ENCODE data around the gene PLG.
"Not testable (repeated sequence)": the region's sequence is repeated elsewhere in the genome, so short reads cannot be mapped to it uniquely, and the experiment has no call there.

Gene PLG

GRCh38 chr6:160756021-160756420 lies 54.0 kb downstream of the PLG start:
- Histone ChIP-seq H3K27me3 (ENCODE audit: control insufficient read depth, insufficient read depth, low read length) (peaks cover 2% of the 10 kb centered on the region), H3K9ac (ENCODE audit: low read depth, low read length) (no peak overlapping the region), H3K4me1 (ENCODE audit: control insufficient read depth, insufficient read depth, low read length) (no peaks in the 10 kb centered on the region), H3K4me3 (ENCODE audit: low read depth, low read length) (no peak overlapping the region), H3K36me3 (ENCODE audit: control insufficient read depth, insufficient read depth, low read length) (no peaks in the 10 kb centered on the region), H3K9me3 (ENCODE audit: control insufficient read depth, insufficient read depth, low read length) (no peaks in the 10 kb centered on the region)

DNA sequence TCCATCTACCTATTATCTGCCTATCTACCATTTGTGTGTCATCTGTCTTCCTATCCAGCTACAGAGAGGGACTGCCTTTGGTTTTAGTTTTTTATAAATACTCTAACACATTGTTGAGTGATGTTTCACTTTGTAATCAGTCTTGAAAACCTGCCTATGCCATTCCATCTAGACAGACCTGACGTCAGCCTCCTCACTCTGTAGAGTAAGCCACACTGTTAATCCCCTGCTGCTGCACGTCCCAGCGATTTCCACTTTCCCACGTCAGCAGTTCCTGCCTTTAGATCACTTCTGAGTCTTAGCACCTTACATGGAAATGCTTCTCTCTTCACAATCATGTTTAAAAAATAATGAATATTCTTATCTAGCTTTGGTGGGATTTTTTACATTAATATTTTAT lies 54.8 kb downstream of the PLG start:
- no peaks in the 10 kb centered on the region for H3K4me1 ChIP-seq (ENCODE audit: control insufficient read depth, insufficient read depth, low read length)
- H3K36me3 ChIP-seq (ENCODE audit: control insufficient read depth, insufficient read depth, low read length) = no peaks in the 10 kb centered on the region
- H3K4me3 ChIP-seq (ENCODE audit: low read depth, low read length) = no peak overlapping the region
- H3K9me3 ChIP-seq (ENCODE audit: control insufficient read depth, insufficient read depth, low read length) = no peaks in the 10 kb centered on the region
- no peak overlapping the region for H3K9ac ChIP-seq (ENCODE audit: low read depth, low read length)
- H3K27me3 ChIP-seq (ENCODE audit: control insufficient read depth, insufficient read depth, low read length) = no peaks in the 10 kb centered on the region

DNA sequence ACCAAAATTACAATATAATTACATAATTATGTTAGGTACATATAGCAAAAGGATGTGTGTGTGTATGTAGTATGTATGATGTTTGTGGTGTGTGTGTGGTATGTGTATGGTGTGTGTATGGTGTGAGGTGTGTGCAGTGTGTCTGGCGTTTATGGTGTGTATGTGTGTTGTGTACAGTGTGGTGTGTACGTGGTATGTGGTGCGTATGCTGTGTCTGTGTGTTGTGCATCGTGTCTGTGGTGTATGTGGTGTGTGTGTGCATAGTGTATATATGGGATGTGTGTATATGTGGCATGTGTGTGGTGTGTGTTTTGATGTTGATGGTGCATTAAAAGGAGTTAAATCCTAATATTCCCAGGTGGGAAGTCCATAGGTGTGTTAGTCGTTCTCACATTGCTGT lies 62.8 kb downstream of the PLG start:
- Histone ChIP-seq H3K4me1 (ENCODE audit: control insufficient read depth, insufficient read depth, low read length) (no peaks in the 10 kb centered on the region), H3K9ac (ENCODE audit: low read depth, low read length) (no peak overlapping the region)

DNA sequence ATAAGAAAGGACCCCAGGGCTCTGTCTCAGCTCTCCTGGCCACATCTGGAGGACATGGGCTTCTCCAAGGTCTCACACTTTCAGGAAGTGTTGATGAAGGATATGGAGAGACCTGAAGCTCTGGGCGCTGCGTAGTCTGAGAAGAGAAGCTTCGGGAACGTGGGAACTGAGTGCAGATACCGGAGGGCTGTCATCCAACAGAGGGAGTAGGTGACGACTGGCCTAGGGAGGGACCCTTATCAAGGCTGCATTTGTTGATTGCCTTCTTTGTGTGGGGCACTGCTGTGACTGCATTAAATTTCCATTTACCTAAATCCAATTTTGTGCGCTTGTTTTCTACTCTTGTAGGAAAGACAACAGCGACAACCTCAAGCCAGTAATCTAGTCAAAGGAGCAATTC lies 63.4 kb downstream of the PLG start:
- H3K9ac ChIP-seq (ENCODE audit: low read depth, low read length) = no peak overlapping the region
- H3K4me1 ChIP-seq (ENCODE audit: control insufficient read depth, insufficient read depth, low read length) = no peaks in the 10 kb centered on the region
- H3K36me3 ChIP-seq (ENCODE audit: control insufficient read depth, insufficient read depth, low read length) = no peaks in the 10 kb centered on the region
- H3K4me3 ChIP-seq (ENCODE audit: low read depth, low read length) = no peak overlapping the region
- H3K27me3 ChIP-seq (ENCODE audit: control insufficient read depth, insufficient read depth, low read length) = peaks cover 13% of the 10 kb centered on the region
- no peaks in the 10 kb centered on the region for H3K9me3 ChIP-seq (ENCODE audit: control insufficient read depth, insufficient read depth, low read length)

More for the DNA sequence above, 62.8 kb downstream of the PLG start:
- H3K36me3 ChIP-seq (ENCODE audit: control insufficient read depth, insufficient read depth, low read length) = no peaks in the 10 kb centered on the region
- H3K27me3 ChIP-seq (ENCODE audit: control insufficient read depth, insufficient read depth, low read length) = peaks cover 13% of the 10 kb centered on the region
- H3K4me3 ChIP-seq (ENCODE audit: low read depth, low read length) = no peak overlapping the region
- no peaks in the 10 kb centered on the region for H3K9me3 ChIP-seq (ENCODE audit: control insufficient read depth, insufficient read depth, low read length)

- H3K4me1 ChIP-seq (ENCODE audit: control insufficient read depth, insufficient read depth, low read length) = no peaks in the 10 kb centered on the region
- H3K9ac ChIP-seq (ENCODE audit: low read depth, low read length) = peak overlapping the region; percentile 50
- peaks cover 13% of the 10 kb centered on the region for H3K27me3 ChIP-seq (ENCODE audit: control insufficient read depth, insufficient read depth, low read length)
- no peaks in the 10 kb centered on the region for H3K9me3 ChIP-seq (ENCODE audit: control insufficient read depth, insufficient read depth, low read length)
- peak overlapping the region; percentile 68 for H3K4me3 ChIP-seq (ENCODE audit: low read depth, low read length)
- H3K36me3 ChIP-seq (ENCODE audit: control insufficient read depth, insufficient read depth, low read length) = no peaks in the 10 kb centered on the region
Observed at GRCh38 chr6:160766657-160766988, 64.6 kb downstream of the PLG start.

GRCh38 chr6:160766989-160767646 lies 65.1 kb downstream of the PLG start:
- Histone ChIP-seq H3K4me3 (ENCODE audit: low read depth, low read length) (peak overlapping the region; percentile 68), H3K4me1 (ENCODE audit: control insufficient read depth, insufficient read depth, low read length) (no peaks in the 10 kb centered on the region), H3K27me3 (ENCODE audit: control insufficient read depth, insufficient read depth, low read length) (peaks cover 13% of the 10 kb centered on the region), H3K9ac (ENCODE audit: low read depth, low read length) (peak overlapping the region; percentile 50), H3K36me3 (ENCODE audit: control insufficient read depth, insufficient read depth, low read length) (no peaks in the 10 kb centered on the region), H3K9me3 (ENCODE audit: control insufficient read depth, insufficient read depth, low read length) (no peaks in the 10 kb centered on the region)

DNA sequence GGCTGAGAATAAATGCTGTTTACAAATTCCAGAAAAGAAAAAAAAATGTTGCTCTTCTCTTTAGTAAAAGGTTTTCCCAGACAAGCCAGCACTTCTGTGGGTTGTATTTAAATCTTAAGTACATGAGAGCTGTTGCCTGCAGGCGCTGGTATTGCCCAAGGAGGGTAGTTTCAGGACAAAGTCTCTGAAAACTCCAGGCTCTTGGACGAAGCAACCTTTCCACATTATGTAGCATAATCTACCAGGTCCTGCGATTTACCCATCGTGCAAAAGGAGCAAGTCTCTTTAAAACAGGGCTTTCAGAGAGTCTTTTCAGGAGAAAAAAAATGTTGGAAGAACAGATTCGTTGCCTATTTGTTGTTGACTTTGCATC lies 65.6 kb downstream of the PLG start:
- Histone ChIP-seq H3K27me3 (ENCODE audit: control insufficient read depth, insufficient read depth, low read length) (peaks cover 13% of the 10 kb centered on the region), H3K36me3 (ENCODE audit: control insufficient read depth, insufficient read depth, low read length) (no peaks in the 10 kb centered on the region), H3K4me1 (ENCODE audit: control insufficient read depth, insufficient read depth, low read length) (no peaks in the 10 kb centered on the region), H3K9me3 (ENCODE audit: control insufficient read depth, insufficient read depth, low read length) (no peaks in the 10 kb centered on the region), H3K9ac (ENCODE audit: low read depth, low read length) (no peak overlapping the region), H3K4me3 (ENCODE audit: low read depth, low read length) (no peak overlapping the region)

GRCh38 chr6:160768101-160768500 lies 66.1 kb downstream of the PLG start:
- no peak overlapping the region for H3K9ac ChIP-seq (ENCODE audit: low read depth, low read length)
- peaks cover 13% of the 10 kb centered on the region for H3K27me3 ChIP-seq (ENCODE audit: control insufficient read depth, insufficient read depth, low read length)
- H3K4me3 ChIP-seq (ENCODE audit: low read depth, low read length) = no peak overlapping the region
- no peaks in the 10 kb centered on the region for H3K36me3 ChIP-seq (ENCODE audit: control insufficient read depth, insufficient read depth, low read length)
- no peaks in the 10 kb centered on the region for H3K4me1 ChIP-seq (ENCODE audit: control insufficient read depth, insufficient read depth, low read length)
- H3K9me3 ChIP-seq (ENCODE audit: control insufficient read depth, insufficient read depth, low read length) = no peaks in the 10 kb centered on the region

GRCh38 chr6:160774399-160774798 lies 72.4 kb downstream of the PLG start:
- Histone ChIP-seq H3K4me1 (ENCODE audit: control insufficient read depth, insufficient read depth, low read length) (peaks cover 4% of the 10 kb centered on the region), H3K27me3 (ENCODE audit: control insufficient read depth, insufficient read depth, low read length) (no peaks in the 10 kb centered on the region), H3K4me3 (ENCODE audit: low read depth, low read length) (no peak overlapping the region), H3K9me3 (ENCODE audit: control insufficient read depth, insufficient read depth, low read length) (no peaks in the 10 kb centered on the region), H3K36me3 (ENCODE audit: control insufficient read depth, insufficient read depth, low read length) (no peaks in the 10 kb centered on the region), H3K9ac (ENCODE audit: low read depth, low read length) (no peak overlapping the region)

DNA sequence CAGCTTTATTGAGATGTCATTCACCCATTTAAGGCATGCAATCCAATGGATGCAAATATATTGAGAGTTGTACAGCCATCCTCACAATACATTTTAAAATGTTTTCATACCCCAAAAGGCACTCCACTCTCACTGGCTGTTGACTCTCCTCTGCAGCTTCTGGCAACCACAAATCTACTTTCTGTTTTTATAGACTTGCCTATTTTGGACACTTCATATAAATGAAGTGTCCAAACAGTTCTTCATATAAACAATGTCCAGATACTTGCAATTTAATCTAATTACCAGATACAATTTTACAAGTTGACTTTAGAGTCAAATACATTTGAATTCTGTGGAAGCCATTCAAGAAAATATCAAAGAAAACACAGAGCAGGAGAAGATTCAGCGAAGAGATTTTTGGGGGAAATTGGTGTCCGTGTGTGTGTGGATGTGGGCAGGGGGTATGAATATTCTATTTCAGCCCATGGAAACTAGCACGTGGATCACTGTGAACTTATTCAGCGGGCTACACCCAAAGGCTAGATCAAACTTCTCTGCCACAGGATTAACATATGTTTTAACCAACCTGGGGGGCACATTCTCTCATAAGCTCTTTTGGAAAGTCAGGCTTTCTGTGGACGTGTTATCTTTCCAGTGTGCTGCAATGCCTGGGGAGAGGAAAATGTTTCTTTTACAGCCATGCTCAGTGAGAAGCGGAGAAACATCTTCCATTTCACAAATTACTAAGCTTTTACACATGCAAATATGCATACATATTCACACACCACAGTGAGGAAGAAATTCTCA lies 73.9 kb downstream of the PLG start:
- H3K27me3 ChIP-seq (ENCODE audit: control insufficient read depth, insufficient read depth, low read length) = no peaks in the 10 kb centered on the region
- H3K4me1 ChIP-seq (ENCODE audit: control insufficient read depth, insufficient read depth, low read length) = peaks cover 4% of the 10 kb centered on the region
- H3K4me3 ChIP-seq (ENCODE audit: low read depth, low read length) = no peak overlapping the region
- no peak overlapping the region for H3K9ac ChIP-seq (ENCODE audit: low read depth, low read length)
- no peaks in the 10 kb centered on the region for H3K9me3 ChIP-seq (ENCODE audit: control insufficient read depth, insufficient read depth, low read length)
- H3K36me3 ChIP-seq (ENCODE audit: control insufficient read depth, insufficient read depth, low read length) = no peaks in the 10 kb centered on the region

DNA sequence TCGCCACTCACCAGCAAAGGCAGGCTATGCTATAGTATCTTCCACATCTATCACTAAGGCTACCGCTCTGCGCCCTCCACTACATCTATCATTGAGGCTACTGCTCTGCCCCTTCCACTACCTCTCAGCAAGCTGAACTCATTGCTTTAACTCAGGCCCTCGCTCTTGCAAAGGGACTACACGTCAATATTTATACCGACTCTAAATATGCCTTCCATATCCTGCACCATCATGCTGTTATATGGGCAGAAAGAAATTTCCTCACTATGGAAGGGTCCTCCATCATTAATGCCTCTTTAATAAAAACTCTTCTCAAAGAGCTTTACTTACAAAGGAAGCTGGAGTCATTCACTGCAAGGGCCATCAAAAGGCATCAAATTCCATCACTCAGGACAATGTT lies 77.1 kb downstream of the PLG start:
- H3K9me3 ChIP-seq (ENCODE audit: control insufficient read depth, insufficient read depth, low read length); H3K27me3 ChIP-seq (ENCODE audit: control insufficient read depth, insufficient read depth, low read length); H3K4me3 ChIP-seq (ENCODE audit: low read depth, low read length); H3K4me1 ChIP-seq (ENCODE audit: control insufficient read depth, insufficient read depth, low read length); H3K36me3 ChIP-seq (ENCODE audit: control insufficient read depth, insufficient read depth, low read length); H3K9ac ChIP-seq (ENCODE audit: low read depth, low read length): not testable (repeated sequence)

DNA sequence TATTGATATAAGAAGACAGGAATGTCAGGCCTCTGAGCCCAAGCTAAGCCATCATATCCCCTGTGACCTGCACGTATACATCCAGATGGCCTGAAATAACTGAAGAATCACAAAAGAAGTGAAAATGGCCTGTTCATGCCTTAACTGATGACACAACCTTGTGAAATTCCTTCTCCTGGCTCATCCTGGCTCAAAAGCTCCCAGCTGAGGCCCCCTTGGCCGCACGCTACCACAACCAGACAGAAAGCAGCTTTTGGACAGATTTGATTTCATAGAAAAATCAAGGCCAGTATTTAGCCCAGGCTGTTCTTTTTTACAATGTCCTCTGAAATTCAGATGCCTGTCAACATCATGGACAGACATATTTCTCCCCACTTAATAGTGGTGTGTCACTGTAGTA lies 78.6 kb downstream of the PLG start:
- H3K9ac ChIP-seq (ENCODE audit: low read depth, low read length); H3K4me1 ChIP-seq (ENCODE audit: control insufficient read depth, insufficient read depth, low read length); H3K36me3 ChIP-seq (ENCODE audit: control insufficient read depth, insufficient read depth, low read length); H3K4me3 ChIP-seq (ENCODE audit: low read depth, low read length); H3K27me3 ChIP-seq (ENCODE audit: control insufficient read depth, insufficient read depth, low read length); H3K9me3 ChIP-seq (ENCODE audit: control insufficient read depth, insufficient read depth, low read length): not testable (repeated sequence)
